NB4 (cell line): ENCODE results near the gene ZFAND6.

Experiments
- POLR2A ChIP-seq: IDR thresholded peaks from 2 replicates; pipeline ENCODE4 v1.6.1; 2011; ENCODE audit warnings: mild to moderate bottlenecking; ENCODE audit not compliant: insufficient read length; ENCODE audit errors: extremely low read depth
- TF ChIP-seq, protein P1 (sequence below): IDR thresholded peaks from one replicate; pipeline ENCODE4 v1.5.1; 2012; ENCODE audit warnings: low read depth, low read length
- TF ChIP-seq, protein P2 (sequence below): IDR thresholded peaks from 2 replicates; pipeline ENCODE4 v1.6.1; 2011; ENCODE audit warnings: low read depth, low read length

DNA sequence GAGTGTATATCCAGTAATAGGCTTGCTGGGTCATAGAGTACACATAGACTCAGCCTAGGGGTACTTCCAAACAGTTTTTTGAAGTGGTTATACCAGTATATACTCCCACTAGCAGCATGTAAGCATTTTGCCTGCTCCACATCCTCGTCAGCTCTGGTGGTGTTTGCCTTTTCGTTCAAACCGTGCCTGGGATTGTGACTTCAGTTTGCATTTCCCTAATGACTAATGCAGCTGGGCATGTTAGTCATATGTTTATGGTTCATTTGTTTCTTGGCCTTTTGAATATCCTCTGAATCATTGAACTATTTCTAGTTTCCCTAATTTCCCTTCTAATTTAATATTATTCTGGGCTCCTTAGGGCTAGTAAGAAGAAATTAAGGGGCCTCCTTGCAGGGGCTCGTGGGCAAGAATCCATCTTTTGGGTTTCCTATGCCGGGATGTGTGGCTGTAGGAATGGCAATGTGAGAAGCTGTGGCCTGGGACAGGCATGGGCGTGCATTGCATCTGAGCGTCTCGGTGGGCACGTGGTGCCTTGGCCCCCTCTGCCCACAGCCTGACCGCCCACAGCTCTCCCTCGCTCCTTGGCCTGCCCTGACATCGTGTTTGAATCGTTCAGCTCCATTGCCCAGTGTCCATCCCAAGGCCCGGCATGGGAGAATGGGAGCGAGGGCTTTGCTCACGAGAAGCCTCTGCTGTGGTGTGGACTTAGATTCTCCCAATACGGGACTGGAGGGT is 119.7 kb downstream of the ZFAND6 start:
- TF ChIP-seq, protein P1, sequence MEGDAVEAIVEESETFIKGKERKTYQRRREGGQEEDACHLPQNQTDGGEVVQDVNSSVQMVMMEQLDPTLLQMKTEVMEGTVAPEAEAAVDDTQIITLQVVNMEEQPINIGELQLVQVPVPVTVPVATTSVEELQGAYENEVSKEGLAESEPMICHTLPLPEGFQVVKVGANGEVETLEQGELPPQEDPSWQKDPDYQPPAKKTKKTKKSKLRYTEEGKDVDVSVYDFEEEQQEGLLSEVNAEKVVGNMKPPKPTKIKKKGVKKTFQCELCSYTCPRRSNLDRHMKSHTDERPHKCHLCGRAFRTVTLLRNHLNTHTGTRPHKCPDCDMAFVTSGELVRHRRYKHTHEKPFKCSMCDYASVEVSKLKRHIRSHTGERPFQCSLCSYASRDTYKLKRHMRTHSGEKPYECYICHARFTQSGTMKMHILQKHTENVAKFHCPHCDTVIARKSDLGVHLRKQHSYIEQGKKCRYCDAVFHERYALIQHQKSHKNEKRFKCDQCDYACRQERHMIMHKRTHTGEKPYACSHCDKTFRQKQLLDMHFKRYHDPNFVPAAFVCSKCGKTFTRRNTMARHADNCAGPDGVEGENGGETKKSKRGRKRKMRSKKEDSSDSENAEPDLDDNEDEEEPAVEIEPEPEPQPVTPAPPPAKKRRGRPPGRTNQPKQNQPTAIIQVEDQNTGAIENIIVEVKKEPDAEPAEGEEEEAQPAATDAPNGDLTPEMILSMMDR = no peak
- TF ChIP-seq POLR2A = no peak
- TF ChIP-seq, protein P2, sequence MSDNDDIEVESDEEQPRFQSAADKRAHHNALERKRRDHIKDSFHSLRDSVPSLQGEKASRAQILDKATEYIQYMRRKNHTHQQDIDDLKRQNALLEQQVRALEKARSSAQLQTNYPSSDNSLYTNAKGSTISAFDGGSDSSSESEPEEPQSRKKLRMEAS = no peak
